ENCODE data around the gene OGG1. TPM values are rescaled to one million over a fixed set of nuclear protein-coding genes. Genes with fewer than 3 reads are reported as not detected.

Gene OGG1
- total RNA-seq, 2 donors from 2014 or later: 22.6 to 38.2 TPM

- no peaks in the 10 kb centered on the region for H3K4me1 ChIP-seq (replicated peaks)
- WGBS: 35% methylated on average over 17 of the region's 17 CpGs
These were observed 1.0 kb downstream of the OGG1 start for GRCh38 chr3:9750556-9751411.

GRCh38 chr3:9754678-9755077, 4.9 kb downstream of the OGG1 start:
- H3K27me3 ChIP-seq (replicated peaks; ENCODE audit: insufficient read depth): no peaks in the 10 kb centered on the region
- H3K9me3 ChIP-seq: no peaks in the 10 kb centered on the region
- H3K27ac ChIP-seq: no peak overlapping the region
- TF ChIP-seq CTCF (IDR thresholded peaks at IDR 0.05) (no peak), POLR2AphosphoS5 (IDR thresholded peaks at IDR 0.05) (no peak), POLR2A (IDR thresholded peaks at IDR 0.05) (no peak)
- H3K36me3 ChIP-seq: peaks cover 0 to 16% of the 10 kb centered on the region in 2 donors
- no peaks in the 10 kb centered on the region for H3K4me1 ChIP-seq (replicated peaks)
- H3K4me3 ChIP-seq: no peak overlapping the region
- no peak for DNase-seq (ENCODE audit: low spot score)
- 85% methylated on average over 8 of the region's 8 CpGs for WGBS
- intact Hi-C loops (cut with DNase I): no loop called here

More at GRCh38 chr3:9750556-9751411, 1.0 kb downstream of the OGG1 start:
- H3K27ac ChIP-seq: peak overlapping the region; percentile 92 to 93
- peak overlapping the region; percentile 48 to 55 for H3K4me3 ChIP-seq
- DNase-seq (ENCODE audit: low spot score): no peak
- TF ChIP-seq POLR2A (IDR thresholded peaks at IDR 0.05): no peak
- H3K27me3 ChIP-seq (replicated peaks; ENCODE audit: insufficient read depth): no peaks in the 10 kb centered on the region
- intact Hi-C loops (cut with DNase I): no loop called here
- no peaks in the 10 kb centered on the region for H3K9me3 ChIP-seq
- peaks cover 7 to 14% of the 10 kb centered on the region in 2 donors for H3K36me3 ChIP-seq

- 82% methylated on average over 13 of the region's 13 CpGs for WGBS
- Histone ChIP-seq H3K9me3 (no peaks in the 10 kb centered on the region), H3K4me1 (replicated peaks) (no peaks in the 10 kb centered on the region), H3K27me3 (replicated peaks; ENCODE audit: insufficient read depth) (no peaks in the 10 kb centered on the region), H3K27ac (no peak overlapping the region), H3K4me3 (no peak overlapping the region), H3K36me3 (peaks cover 0 to 17% of the 10 kb centered on the region in 2 donors)
- intact Hi-C loops (cut with DNase I): no loop called here
- no peak for DNase-seq (ENCODE audit: low spot score)
- TF ChIP-seq CTCF (IDR thresholded peaks at IDR 0.05) (no peak), POLR2A (IDR thresholded peaks at IDR 0.05) (no peak), POLR2AphosphoS5 (IDR thresholded peaks at IDR 0.05) (no peak)
These were observed 7.7 kb downstream of the OGG1 start for GRCh38 chr3:9757427-9757826.

GRCh38 chr3:9760779-9761505, 11.2 kb downstream of the OGG1 start:
- WGBS: 95% methylated on average over 10 of the region's 10 CpGs
- H3K27ac ChIP-seq: no peak overlapping the region
- no peak overlapping the region for H3K4me3 ChIP-seq
- intact Hi-C loops (cut with DNase I): no loop called here
- no peak for DNase-seq (ENCODE audit: low spot score)
- no peaks in the 10 kb centered on the region for H3K27me3 ChIP-seq (replicated peaks; ENCODE audit: insufficient read depth)
- TF ChIP-seq POLR2AphosphoS5 (IDR thresholded peaks at IDR 0.05) (no peak), CTCF (IDR thresholded peaks at IDR 0.05) (no peak), POLR2A (IDR thresholded peaks at IDR 0.05) (no peak)
- H3K4me1 ChIP-seq (replicated peaks): no peaks in the 10 kb centered on the region
- no peaks in the 10 kb centered on the region for H3K9me3 ChIP-seq
- H3K36me3 ChIP-seq: peaks cover 0 to 17% of the 10 kb centered on the region in 2 donors

GRCh38 chr3:9761919-9762318, 12.2 kb downstream of the OGG1 start:
- intact Hi-C loops (cut with DNase I): no loop called here
- no peaks in the 10 kb centered on the region for H3K9me3 ChIP-seq
- peaks cover 0 to 14% of the 10 kb centered on the region in 2 donors for H3K36me3 ChIP-seq
- 90% methylated on average over 5 of the region's 5 CpGs for WGBS
- H3K4me1 ChIP-seq (replicated peaks): no peaks in the 10 kb centered on the region
- H3K27ac ChIP-seq: no peak overlapping the region
- TF ChIP-seq CTCF (IDR thresholded peaks at IDR 0.05) (no peak), POLR2AphosphoS5 (IDR thresholded peaks at IDR 0.05) (no peak), POLR2A (IDR thresholded peaks at IDR 0.05) (no peak)
- DNase-seq (ENCODE audit: low spot score): no peak
- H3K27me3 ChIP-seq (replicated peaks; ENCODE audit: insufficient read depth): no peaks in the 10 kb centered on the region
- H3K4me3 ChIP-seq: no peak overlapping the region
